GM23338 (cell line): ENCODE data around the gene RAB31. TPM values are rescaled to one million over a fixed set of nuclear protein-coding genes. Genes with fewer than 3 reads are reported as not detected.

ENCODE experiments used
- ATAC-seq: fragments of 200-7000 bp; cut with Tn5 transposase; 3 replicates; pipeline ENCODE4 v1.9.1; 2020
- DNase-seq: peaks from one replicate; pipeline ENCODE4 v3.0.0-alpha.2; 2015; ENCODE audit warnings: low spot score
- H2AFZ ChIP-seq: fragments of 200-600 bp; sonication (generic); 2 replicates; pipeline ENCODE4 v1.8.0; 2016; ENCODE audit warnings: antibody characterized with exemption, mild to moderate bottlenecking, moderate library complexity
- H3F3A ChIP-seq: fragments of 200-600 bp; sonication (generic); replicated peaks from 2 replicates; pipeline ENCODE4 v1.8.0; 2017; ENCODE audit warnings: antibody characterized with exemption, mixed run types, low read depth
- H3K27ac ChIP-seq: fragments of 200-600 bp; sonication (generic); 2 replicates; pipeline ENCODE4 v1.6.1; 2016; ENCODE audit warnings: low read depth
- H3K27me3 ChIP-seq: fragments of 200-600 bp; sonication (generic); 2 replicates; pipeline ENCODE4 v1.8.0; 2016; ENCODE audit warnings: mild to moderate bottlenecking, mixed run types, moderate library complexity; ENCODE audit not compliant: insufficient read depth
- H3K36me3 ChIP-seq: fragments of 200-600 bp; sonication (generic); 2 replicates; pipeline ENCODE4 v1.8.0; 2016; ENCODE audit warnings: mild to moderate bottlenecking; ENCODE audit not compliant: insufficient read depth
- H3K4me1 ChIP-seq: fragments of 200-600 bp; sonication (generic); 2 replicates; pipeline ENCODE4 v1.8.0; 2016; ENCODE audit warnings: mild to moderate bottlenecking, moderate library complexity; ENCODE audit not compliant: insufficient read depth
- H3K4me2 ChIP-seq: fragments of 200-600 bp; sonication (generic); 2 replicates; pipeline ENCODE4 v1.7.1; 2017; ENCODE audit warnings: mixed run types
- H3K4me3 ChIP-seq: fragments of 200-600 bp; sonication (generic); 2 replicates; pipeline ENCODE4 v1.6.1; 2016; ENCODE audit warnings: mixed run types
- H3K79me2 ChIP-seq: fragments of 200-600 bp; sonication (generic); replicated peaks from 2 replicates; pipeline ENCODE4 v1.8.0; 2017; ENCODE audit warnings: mild to moderate bottlenecking; ENCODE audit not compliant: insufficient read depth
- H3K9me2 ChIP-seq: fragments of 200-600 bp; sonication (generic); 2 replicates; pipeline ENCODE4 v1.8.0; 2017; ENCODE audit not compliant: insufficient read depth
- H4K20me1 ChIP-seq: fragments of 200-600 bp; sonication (generic); replicated peaks from 2 replicates; pipeline ENCODE4 v1.8.0; 2017; ENCODE audit warnings: mild to moderate bottlenecking; ENCODE audit not compliant: insufficient read depth
- H3K27ac Mint-ChIP-seq: 2 replicates; pipeline ENCODE4 v1.8.0; 2020; ENCODE audit warnings: inconsistent platforms, mild to moderate bottlenecking, moderate library complexity, mixed read lengths
- H3K27me3 Mint-ChIP-seq: 3 replicates; pipeline ENCODE4 v1.8.0; 2022; ENCODE audit warnings: low read depth, mild to moderate bottlenecking, moderate library complexity, mixed read lengths, inconsistent platforms; ENCODE audit not compliant: insufficient read depth, poor library complexity
- H3K36me3 Mint-ChIP-seq: 3 replicates; pipeline ENCODE4 v1.8.0; 2021; ENCODE audit warnings: low read depth, mild to moderate bottlenecking, inconsistent platforms, moderate library complexity, mixed read lengths
- H3K4me1 Mint-ChIP-seq: 3 replicates; pipeline ENCODE4 v1.8.0; 2020; ENCODE audit warnings: mild to moderate bottlenecking, inconsistent platforms, mixed read lengths
- H3K4me3 Mint-ChIP-seq: 3 replicates; pipeline ENCODE4 v1.8.0; 2021; ENCODE audit warnings: moderate library complexity, mild to moderate bottlenecking, inconsistent platforms, mixed read lengths
- H3K9me3 Mint-ChIP-seq: 3 replicates; pipeline ENCODE4 v1.8.0; 2020; ENCODE audit warnings: moderate library complexity, mild to moderate bottlenecking, inconsistent platforms, mixed read lengths
- CREB1 ChIP-seq: fragments of 250-450 bp; sonication (Bioruptor Pico); IDR thresholded peaks from 2 replicates; pipeline ENCODE4 v1.5.0; 2020; ENCODE audit warnings: low read depth, mild to moderate bottlenecking, moderate library complexity
- EZH2phosphoT487 ChIP-seq: fragments of 200-600 bp; sonication (generic); IDR thresholded peaks from one replicate; pipeline ENCODE4 v1.8.1; 2018; ENCODE audit warnings: antibody characterized with exemption; ENCODE audit not compliant: unreplicated experiment
- JUNB ChIP-seq: IDR thresholded peaks from one replicate; pipeline ENCODE4 v1.6.1; 2016; ENCODE audit warnings: antibody characterized with exemption; ENCODE audit not compliant: unreplicated experiment
- NANOG ChIP-seq: IDR thresholded peaks from 2 replicates; pipeline ENCODE4 v1.6.1; 2016; ENCODE audit warnings: antibody characterized with exemption, borderline replicate concordance
- ZNF114 ChIP-seq: fragments of 250-450 bp; sonication (Bioruptor Pico); IDR thresholded peaks from 2 replicates; pipeline ENCODE4 v1.5.0; 2020; ENCODE audit warnings: mild to moderate bottlenecking, moderate library complexity
- ZNF331 ChIP-seq: fragments of 250-450 bp; sonication (Bioruptor Pico); IDR thresholded peaks from 2 replicates; pipeline ENCODE4 v1.5.0; 2020; ENCODE audit warnings: low read depth, mild to moderate bottlenecking, moderate library complexity
- polyA plus RNA-seq: library from polyadenylated mRNA; unstranded; fragments of >200 nt; fragmentation: Nextera tagmentation; extraction: Ambion mirVana; gene quantifications from 2 replicates; pipeline ENCODE4 v1.2.1, GENCODE V29; 2016
- total RNA-seq: library from RNA; depleted of rRNA; stranded (reverse); fragments of >200 nt; shearing (Covaris generic); gene quantifications from 2 replicates; pipeline ENCODE4 v1.2.3, GENCODE V29; 2014
- TF ChIP-seq, protein P1 (sequence below): IDR thresholded peaks from 2 replicates; pipeline ENCODE4 v1.6.1; 2016; ENCODE audit warnings: antibody characterized with exemption
- TF ChIP-seq, protein P2 (sequence below): fragments of 250-450 bp; sonication (Bioruptor Pico); IDR thresholded peaks from 2 replicates; pipeline ENCODE4 v1.5.0; 2020; ENCODE audit warnings: mild to moderate bottlenecking, moderate library complexity

Gene RAB31
- total and polyA plus RNA-seq, 2 experiments from 2014 or later: 33.8 to 46.1 TPM

DNA sequence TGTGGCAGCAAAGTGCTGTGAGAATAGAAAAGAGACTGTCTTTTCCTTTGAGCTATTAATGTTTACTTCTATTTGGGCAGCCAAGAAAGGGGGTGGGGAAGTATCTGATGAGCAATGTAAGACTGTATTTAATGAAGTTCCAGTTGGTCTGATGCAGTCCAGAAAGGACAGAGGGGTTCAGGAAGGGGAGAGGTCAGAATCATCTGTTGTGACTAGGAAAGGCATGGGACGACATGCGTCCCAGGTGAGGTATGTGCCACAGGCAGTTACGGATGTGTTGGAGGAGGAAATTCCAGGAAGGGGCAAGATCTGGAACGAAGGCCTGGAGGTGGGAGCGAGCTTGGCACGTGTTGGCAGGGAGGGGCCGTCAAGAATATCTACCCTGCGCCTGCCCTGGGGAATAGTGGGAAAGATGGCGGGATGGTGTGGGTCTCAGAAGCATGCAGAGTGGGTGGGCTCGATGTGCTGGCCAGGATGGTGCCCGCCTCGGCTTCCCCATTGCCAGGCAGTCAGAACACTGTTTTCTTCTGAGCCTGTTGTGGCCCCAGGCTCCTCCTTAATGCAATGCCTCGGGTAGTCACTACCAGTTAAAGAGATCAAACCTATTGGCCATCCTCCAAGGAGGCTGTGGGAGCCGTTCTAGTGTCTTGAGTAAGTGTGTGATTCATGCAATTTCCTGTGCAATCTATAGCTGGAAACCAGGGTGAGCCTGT, 119.8 kb downstream of the RAB31 start:
- Mint-ChIP-seq H3K27me3 (peaks cover 6% of the 10 kb centered on the region), H3K36me3 (no peaks in the 10 kb centered on the region; the same call in 2 of the 3 replicates), H3K4me3 (no peak overlapping the region), H3K27ac (no peak overlapping the region), H3K4me1 (peaks cover 5% of the 10 kb centered on the region), H3K9me3 (no peaks in the 10 kb centered on the region; the same call in 2 of the 3 replicates)
- Histone ChIP-seq H3K27ac (no peak overlapping the region), H3K4me2 (no peak overlapping the region), H3F3A (no peaks in the 10 kb centered on the region), H3K4me1 (no peaks in the 10 kb centered on the region), H3K36me3 (no peaks in the 10 kb centered on the region), H4K20me1 (no peaks in the 10 kb centered on the region), H3K79me2 (no peaks in the 10 kb centered on the region), H3K4me3 (no peak overlapping the region), H2AFZ (no peak overlapping the region), H3K9me2 (peaks cover 11% of the 10 kb centered on the region), H3K27me3 (no peaks in the 10 kb centered on the region)
- TF ChIP-seq, protein P1, sequence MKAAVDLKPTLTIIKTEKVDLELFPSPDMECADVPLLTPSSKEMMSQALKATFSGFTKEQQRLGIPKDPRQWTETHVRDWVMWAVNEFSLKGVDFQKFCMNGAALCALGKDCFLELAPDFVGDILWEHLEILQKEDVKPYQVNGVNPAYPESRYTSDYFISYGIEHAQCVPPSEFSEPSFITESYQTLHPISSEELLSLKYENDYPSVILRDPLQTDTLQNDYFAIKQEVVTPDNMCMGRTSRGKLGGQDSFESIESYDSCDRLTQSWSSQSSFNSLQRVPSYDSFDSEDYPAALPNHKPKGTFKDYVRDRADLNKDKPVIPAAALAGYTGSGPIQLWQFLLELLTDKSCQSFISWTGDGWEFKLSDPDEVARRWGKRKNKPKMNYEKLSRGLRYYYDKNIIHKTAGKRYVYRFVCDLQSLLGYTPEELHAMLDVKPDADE: no peak
- TF ChIP-seq NANOG (no peak), ZNF114 (CRISPR knock-in tag) (no peak), CREB1 (CRISPR knock-in tag) (no peak), JUNB (no peak)
- DNase-seq (no peak), ATAC-seq (no peak)

DNA sequence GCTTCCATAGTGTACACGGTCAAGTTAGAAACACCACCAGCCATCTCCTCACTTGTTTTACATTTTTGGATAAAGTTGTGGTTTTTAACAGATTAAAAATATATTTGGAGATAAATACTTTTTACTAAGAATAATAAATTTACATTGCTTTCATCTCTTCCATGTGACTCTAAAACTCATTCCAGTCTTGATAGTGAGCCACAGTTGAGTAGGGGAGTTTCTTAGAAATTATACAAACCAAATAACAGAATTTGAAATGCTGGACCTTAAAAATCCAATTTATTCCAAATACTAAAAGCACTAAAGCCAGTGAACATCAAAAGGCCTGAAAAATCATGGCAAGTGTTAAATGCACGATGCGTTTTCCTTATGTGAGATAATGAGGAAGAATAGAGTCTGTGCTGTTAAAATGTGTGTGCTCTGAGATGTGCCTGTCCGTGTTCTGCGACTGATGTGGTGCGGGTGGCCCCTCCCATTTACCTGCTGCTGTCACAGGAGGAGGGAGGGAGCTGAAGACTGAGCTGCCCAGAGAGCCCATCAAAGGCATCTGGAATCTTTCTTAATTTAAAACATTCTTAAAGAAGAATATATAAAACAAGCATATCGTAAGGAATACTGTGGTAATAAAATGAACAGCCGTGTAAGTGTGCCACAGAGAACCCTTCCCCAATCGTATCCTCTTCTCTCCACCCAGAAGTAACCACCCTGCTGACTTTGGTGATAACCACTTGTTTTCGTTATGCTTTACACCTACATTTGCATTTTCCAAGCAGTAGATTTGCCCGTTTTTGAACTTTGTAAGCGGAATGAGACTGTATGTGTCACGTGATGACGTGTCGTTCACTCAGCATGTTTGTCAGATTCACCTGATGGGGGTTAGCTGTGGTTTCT, 120.7 kb downstream of the RAB31 start:
- no peaks in the 10 kb centered on the region for H4K20me1 ChIP-seq
- Mint-ChIP-seq H3K36me3 (no peaks in the 10 kb centered on the region; the same call in 2 of the 3 replicates), H3K4me1 (peaks cover 7% of the 10 kb centered on the region), H3K27ac (no peak overlapping the region), H3K9me3 (no peaks in the 10 kb centered on the region; the same call in 2 of the 3 replicates), H3K4me3 (no peak overlapping the region), H3K27me3 (peaks cover 6% of the 10 kb centered on the region)
- H3K4me3 ChIP-seq: no peak overlapping the region
- H3K27ac ChIP-seq: no peak overlapping the region
- no peaks in the 10 kb centered on the region for H3K79me2 ChIP-seq
- H3K4me1 ChIP-seq: peaks cover 1% of the 10 kb centered on the region
- H3K27me3 ChIP-seq: no peaks in the 10 kb centered on the region
- DNase-seq (no peak), ATAC-seq (no peak)
- H2AFZ ChIP-seq: no peak overlapping the region
- no peak overlapping the region for H3K4me2 ChIP-seq
- no peaks in the 10 kb centered on the region for H3K36me3 ChIP-seq
- no peaks in the 10 kb centered on the region for H3F3A ChIP-seq
- peaks cover 11% of the 10 kb centered on the region for H3K9me2 ChIP-seq
- TF ChIP-seq, protein P2, sequence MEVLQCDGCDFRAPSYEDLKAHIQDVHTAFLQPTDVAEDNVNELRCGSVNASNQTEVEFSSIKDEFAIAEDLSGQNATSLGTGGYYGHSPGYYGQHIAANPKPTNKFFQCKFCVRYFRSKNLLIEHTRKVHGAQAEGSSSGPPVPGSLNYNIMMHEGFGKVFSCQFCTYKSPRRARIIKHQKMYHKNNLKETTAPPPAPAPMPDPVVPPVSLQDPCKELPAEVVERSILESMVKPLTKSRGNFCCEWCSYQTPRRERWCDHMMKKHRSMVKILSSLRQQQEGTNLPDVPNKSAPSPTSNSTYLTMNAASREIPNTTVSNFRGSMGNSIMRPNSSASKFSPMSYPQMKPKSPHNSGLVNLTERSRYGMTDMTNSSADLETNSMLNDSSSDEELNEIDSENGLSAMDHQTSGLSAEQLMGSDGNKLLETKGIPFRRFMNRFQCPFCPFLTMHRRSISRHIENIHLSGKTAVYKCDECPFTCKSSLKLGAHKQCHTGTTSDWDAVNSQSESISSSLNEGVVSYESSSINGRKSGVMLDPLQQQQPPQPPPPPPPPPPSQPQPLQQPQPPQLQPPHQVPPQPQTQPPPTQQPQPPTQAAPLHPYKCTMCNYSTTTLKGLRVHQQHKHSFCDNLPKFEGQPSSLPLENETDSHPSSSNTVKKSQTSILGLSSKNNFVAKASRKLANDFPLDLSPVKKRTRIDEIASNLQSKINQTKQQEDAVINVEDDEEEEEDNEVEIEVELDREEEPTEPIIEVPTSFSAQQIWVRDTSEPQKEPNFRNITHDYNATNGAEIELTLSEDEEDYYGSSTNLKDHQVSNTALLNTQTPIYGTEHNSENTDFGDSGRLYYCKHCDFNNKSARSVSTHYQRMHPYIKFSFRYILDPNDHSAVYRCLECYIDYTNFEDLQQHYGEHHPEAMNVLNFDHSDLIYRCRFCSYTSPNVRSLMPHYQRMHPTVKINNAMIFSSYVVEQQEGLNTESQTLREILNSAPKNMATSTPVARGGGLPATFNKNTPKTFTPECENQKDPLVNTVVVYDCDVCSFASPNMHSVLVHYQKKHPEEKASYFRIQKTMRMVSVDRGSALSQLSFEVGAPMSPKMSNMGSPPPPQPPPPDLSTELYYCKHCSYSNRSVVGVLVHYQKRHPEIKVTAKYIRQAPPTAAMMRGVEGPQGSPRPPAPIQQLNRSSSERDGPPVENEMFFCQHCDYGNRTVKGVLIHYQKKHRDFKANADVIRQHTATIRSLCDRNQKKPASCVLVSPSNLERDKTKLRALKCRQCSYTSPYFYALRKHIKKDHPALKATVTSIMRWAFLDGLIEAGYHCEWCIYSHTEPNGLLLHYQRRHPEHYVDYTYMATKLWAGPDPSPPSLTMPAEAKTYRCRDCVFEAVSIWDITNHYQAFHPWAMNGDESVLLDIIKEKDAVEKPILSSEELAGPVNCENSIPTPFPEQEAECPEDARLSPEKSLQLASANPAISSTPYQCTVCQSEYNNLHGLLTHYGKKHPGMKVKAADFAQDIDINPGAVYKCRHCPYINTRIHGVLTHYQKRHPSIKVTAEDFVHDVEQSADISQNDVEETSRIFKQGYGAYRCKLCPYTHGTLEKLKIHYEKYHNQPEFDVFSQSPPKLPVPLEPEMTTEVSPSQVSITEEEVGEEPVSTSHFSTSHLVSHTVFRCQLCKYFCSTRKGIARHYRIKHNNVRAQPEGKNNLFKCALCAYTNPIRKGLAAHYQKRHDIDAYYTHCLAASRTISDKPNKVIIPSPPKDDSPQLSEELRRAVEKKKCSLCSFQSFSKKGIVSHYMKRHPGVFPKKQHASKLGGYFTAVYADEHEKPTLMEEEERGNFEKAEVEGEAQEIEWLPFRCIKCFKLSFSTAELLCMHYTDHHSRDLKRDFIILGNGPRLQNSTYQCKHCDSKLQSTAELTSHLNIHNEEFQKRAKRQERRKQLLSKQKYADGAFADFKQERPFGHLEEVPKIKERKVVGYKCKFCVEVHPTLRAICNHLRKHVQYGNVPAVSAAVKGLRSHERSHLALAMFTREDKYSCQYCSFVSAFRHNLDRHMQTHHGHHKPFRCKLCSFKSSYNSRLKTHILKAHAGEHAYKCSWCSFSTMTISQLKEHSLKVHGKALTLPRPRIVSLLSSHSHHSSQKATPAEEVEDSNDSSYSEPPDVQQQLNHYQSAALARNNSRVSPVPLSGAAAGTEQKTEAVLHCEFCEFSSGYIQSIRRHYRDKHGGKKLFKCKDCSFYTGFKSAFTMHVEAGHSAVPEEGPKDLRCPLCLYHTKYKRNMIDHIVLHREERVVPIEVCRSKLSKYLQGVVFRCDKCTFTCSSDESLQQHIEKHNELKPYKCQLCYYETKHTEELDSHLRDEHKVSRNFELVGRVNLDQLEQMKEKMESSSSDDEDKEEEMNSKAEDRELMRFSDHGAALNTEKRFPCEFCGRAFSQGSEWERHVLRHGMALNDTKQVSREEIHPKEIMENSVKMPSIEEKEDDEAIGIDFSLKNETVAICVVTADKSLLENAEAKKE (CRISPR knock-in tag): no peak
- TF ChIP-seq EZH2phosphoT487 (no peak), NANOG (no peak), ZNF331 (CRISPR knock-in tag) (no peak), ZNF114 (CRISPR knock-in tag) (no peak)
- TF ChIP-seq, protein P1: no peak
